H1 (cell line): Measurements from ENCODE around the gene THOC6. TPM values are rescaled to one million over a fixed set of nuclear protein-coding genes. Genes with fewer than 3 reads are reported as not detected.

Experiments used
- CEBPB ChIP-seq: IDR thresholded peaks from 2 replicates; pipeline ENCODE4 v1.6.1; 2012; ENCODE audit warnings: low read depth, low read length
- GABPA ChIP-seq: IDR thresholded peaks from 2 replicates; pipeline ENCODE4 v1.6.1; 2011; ENCODE audit warnings: mild to moderate bottlenecking, low read length, moderate library complexity, borderline replicate concordance; ENCODE audit not compliant: insufficient read depth
- TEAD4 ChIP-seq: IDR thresholded peaks from 2 replicates; pipeline ENCODE4 v1.6.1; 2012; ENCODE audit warnings: low read depth, low read length, inconsistent platforms, mixed read lengths
- polyA plus RNA-seq, 7 experiments: library from polyadenylated mRNA; depleted of rRNA in 3 of 7; stranded (reverse) in 5 of 7; unstranded in 2 of 7; fragments of >200 nt in 5 of 7; fragments of 200-250 nt in 2 of 7; gene quantifications; 1 replicate in 5 of 7; 2 replicates in 1 of 7; 4 replicates in 1 of 7; pipeline versions ENCODE4 v1.2.1 to v1.2.3, GENCODE V29; 2011 to 2013; ENCODE audit warnings: missing spikeins in 2 of 7, mixed read lengths in 2 of 7
- total RNA-seq: library from RNA; stranded (reverse); fragmentation: NEBNext Ultra II Directional; extraction: Animal tissue kit (Norgen Biotek cat#: 25700); gene quantifications from 2 replicates; pipeline ENCODE4 v1.2.1, GENCODE V29; 2021
- TF ChIP-seq, protein P1 (sequence below), 3 experiments: IDR thresholded peaks; 1 replicate in 2 of 3; 2 replicates in 1 of 3; pipeline versions ENCODE4 v1.5.1 to v1.6.1; 2011; ENCODE audit warnings: low read length in 3 of 3, mild to moderate bottlenecking in 3 of 3, inconsistent platforms in 2 of 3, low read depth in 1 of 3, moderate library complexity in 1 of 3; ENCODE audit not compliant: insufficient read depth in 1 of 3; ENCODE audit errors: control extremely low read depth in 1 of 3
- TF ChIP-seq, protein P2 (sequence below): fragments of 300-600 bp; sonication (generic); IDR thresholded peaks from 2 replicates; pipeline ENCODE4 v1.7.1; 2012; ENCODE audit warnings: low read length, moderate library complexity, mild to moderate bottlenecking, inconsistent platforms; ENCODE audit not compliant: insufficient replicate concordance
- TF ChIP-seq, protein P3 (sequence below): IDR thresholded peaks from 2 replicates; pipeline ENCODE4 v1.6.1; 2011; ENCODE audit warnings: low read depth, mild to moderate bottlenecking, low read length; ENCODE audit not compliant: insufficient read depth

Gene THOC6
- total and polyA plus RNA-seq, 2 of the 8 experiments (the other 6 are each of a cell fraction or from before 2014, with no cell fraction given), result 78.5 to 111 TPM

DNA sequence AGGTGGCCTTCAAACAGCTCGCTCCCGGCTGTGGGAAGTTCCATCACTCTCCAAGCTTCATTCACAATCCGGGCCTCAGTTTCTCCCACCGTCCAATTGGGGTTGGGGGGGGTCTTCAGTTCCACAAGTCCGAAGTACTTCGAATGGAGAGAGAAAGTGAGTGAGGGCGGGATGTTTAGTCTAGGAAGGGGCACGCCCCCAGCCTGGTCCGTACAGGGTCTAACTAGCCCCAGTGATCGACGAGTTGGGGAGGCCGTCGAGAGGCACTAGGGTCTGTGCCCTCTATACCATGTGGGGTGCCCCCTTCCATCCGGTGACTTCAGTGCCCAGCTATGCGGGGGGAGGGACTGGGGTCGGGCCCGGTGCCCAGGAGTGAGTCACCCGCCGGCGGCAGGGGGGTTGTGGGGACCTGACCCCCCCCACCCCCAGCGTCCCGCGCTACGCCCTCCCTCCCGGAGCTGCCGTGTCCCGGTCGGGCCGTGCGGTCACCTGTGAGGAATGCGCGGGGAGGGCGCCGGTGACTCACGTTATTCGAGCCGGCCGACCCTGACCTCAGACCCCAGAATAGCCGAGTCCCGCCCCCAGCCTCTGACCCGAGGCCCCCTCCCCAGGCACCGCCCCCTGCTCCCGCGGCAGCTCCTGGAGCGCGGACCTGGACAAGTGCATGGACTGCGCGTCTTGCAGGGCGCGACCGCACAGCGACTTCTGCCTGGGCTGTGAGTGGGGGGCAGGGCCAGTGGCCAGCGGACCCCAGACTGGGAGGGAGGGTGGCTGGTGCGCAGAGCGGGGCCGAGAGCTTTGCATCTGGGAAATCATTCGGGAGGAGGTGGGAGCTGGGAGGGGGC, 3.0 kb upstream of the THOC6 start (continued):
- TF ChIP-seq, protein P1, sequence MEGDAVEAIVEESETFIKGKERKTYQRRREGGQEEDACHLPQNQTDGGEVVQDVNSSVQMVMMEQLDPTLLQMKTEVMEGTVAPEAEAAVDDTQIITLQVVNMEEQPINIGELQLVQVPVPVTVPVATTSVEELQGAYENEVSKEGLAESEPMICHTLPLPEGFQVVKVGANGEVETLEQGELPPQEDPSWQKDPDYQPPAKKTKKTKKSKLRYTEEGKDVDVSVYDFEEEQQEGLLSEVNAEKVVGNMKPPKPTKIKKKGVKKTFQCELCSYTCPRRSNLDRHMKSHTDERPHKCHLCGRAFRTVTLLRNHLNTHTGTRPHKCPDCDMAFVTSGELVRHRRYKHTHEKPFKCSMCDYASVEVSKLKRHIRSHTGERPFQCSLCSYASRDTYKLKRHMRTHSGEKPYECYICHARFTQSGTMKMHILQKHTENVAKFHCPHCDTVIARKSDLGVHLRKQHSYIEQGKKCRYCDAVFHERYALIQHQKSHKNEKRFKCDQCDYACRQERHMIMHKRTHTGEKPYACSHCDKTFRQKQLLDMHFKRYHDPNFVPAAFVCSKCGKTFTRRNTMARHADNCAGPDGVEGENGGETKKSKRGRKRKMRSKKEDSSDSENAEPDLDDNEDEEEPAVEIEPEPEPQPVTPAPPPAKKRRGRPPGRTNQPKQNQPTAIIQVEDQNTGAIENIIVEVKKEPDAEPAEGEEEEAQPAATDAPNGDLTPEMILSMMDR (IDR thresholded peaks at IDR 0.05; ENCODE audit: control extremely low read depth in 1 of 3, insufficient read depth in 1 of 3, low read depth in 1 of 3, low read length in 3 of 3), result no peak
- TF ChIP-seq TEAD4 (peak; percentile 4; the same call in 1 of the 2 replicates), GABPA (no peak), CEBPB (no peak)
- TF ChIP-seq, protein P2, sequence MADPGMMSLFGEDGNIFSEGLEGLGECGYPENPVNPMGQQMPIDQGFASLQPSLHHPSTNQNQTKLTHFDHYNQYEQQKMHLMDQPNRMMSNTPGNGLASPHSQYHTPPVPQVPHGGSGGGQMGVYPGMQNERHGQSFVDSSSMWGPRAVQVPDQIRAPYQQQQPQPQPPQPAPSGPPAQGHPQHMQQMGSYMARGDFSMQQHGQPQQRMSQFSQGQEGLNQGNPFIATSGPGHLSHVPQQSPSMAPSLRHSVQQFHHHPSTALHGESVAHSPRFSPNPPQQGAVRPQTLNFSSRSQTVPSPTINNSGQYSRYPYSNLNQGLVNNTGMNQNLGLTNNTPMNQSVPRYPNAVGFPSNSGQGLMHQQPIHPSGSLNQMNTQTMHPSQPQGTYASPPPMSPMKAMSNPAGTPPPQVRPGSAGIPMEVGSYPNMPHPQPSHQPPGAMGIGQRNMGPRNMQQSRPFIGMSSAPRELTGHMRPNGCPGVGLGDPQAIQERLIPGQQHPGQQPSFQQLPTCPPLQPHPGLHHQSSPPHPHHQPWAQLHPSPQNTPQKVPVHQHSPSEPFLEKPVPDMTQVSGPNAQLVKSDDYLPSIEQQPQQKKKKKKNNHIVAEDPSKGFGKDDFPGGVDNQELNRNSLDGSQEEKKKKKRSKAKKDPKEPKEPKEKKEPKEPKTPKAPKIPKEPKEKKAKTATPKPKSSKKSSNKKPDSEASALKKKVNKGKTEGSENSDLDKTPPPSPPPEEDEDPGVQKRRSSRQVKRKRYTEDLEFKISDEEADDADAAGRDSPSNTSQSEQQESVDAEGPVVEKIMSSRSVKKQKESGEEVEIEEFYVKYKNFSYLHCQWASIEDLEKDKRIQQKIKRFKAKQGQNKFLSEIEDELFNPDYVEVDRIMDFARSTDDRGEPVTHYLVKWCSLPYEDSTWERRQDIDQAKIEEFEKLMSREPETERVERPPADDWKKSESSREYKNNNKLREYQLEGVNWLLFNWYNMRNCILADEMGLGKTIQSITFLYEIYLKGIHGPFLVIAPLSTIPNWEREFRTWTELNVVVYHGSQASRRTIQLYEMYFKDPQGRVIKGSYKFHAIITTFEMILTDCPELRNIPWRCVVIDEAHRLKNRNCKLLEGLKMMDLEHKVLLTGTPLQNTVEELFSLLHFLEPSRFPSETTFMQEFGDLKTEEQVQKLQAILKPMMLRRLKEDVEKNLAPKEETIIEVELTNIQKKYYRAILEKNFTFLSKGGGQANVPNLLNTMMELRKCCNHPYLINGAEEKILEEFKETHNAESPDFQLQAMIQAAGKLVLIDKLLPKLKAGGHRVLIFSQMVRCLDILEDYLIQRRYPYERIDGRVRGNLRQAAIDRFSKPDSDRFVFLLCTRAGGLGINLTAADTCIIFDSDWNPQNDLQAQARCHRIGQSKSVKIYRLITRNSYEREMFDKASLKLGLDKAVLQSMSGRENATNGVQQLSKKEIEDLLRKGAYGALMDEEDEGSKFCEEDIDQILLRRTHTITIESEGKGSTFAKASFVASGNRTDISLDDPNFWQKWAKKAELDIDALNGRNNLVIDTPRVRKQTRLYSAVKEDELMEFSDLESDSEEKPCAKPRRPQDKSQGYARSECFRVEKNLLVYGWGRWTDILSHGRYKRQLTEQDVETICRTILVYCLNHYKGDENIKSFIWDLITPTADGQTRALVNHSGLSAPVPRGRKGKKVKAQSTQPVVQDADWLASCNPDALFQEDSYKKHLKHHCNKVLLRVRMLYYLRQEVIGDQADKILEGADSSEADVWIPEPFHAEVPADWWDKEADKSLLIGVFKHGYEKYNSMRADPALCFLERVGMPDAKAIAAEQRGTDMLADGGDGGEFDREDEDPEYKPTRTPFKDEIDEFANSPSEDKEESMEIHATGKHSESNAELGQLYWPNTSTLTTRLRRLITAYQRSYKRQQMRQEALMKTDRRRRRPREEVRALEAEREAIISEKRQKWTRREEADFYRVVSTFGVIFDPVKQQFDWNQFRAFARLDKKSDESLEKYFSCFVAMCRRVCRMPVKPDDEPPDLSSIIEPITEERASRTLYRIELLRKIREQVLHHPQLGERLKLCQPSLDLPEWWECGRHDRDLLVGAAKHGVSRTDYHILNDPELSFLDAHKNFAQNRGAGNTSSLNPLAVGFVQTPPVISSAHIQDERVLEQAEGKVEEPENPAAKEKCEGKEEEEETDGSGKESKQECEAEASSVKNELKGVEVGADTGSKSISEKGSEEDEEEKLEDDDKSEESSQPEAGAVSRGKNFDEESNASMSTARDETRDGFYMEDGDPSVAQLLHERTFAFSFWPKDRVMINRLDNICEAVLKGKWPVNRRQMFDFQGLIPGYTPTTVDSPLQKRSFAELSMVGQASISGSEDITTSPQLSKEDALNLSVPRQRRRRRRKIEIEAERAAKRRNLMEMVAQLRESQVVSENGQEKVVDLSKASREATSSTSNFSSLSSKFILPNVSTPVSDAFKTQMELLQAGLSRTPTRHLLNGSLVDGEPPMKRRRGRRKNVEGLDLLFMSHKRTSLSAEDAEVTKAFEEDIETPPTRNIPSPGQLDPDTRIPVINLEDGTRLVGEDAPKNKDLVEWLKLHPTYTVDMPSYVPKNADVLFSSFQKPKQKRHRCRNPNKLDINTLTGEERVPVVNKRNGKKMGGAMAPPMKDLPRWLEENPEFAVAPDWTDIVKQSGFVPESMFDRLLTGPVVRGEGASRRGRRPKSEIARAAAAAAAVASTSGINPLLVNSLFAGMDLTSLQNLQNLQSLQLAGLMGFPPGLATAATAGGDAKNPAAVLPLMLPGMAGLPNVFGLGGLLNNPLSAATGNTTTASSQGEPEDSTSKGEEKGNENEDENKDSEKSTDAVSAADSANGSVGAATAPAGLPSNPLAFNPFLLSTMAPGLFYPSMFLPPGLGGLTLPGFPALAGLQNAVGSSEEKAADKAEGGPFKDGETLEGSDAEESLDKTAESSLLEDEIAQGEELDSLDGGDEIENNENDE, result no peak
- TF ChIP-seq, protein P3, sequence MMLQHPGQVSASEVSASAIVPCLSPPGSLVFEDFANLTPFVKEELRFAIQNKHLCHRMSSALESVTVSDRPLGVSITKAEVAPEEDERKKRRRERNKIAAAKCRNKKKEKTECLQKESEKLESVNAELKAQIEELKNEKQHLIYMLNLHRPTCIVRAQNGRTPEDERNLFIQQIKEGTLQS, result no peak
